ENCODE data around the gene MED29.

The MED29 gene

GRCh38 chr19:39425744-39426143 lies 34.6 kb downstream of the MED29 start:
- H3K27ac ChIP-seq, result no peak overlapping the region

DNA sequence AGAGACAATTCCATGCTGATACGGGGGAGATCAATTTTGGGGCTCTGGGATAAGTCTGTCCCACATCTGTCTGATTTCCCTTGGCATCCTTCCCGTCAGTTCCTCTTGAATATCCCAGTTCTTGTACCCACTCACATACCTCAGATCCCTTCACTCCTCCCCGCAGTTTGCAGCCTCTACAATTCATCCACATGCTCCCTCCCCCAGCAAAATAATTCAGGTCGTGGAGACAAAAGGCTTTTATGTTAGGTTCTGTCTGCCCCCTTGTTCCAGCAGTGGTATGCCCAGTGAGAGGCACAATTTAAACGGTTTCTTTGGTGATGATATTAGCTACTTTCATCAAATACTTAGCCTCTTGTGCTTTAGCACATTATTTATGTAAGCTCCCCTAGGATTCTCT lies 35.0 kb downstream of the MED29 start:
- DNase-seq, result no peak
- Histone ChIP-seq H3K4me3 (no peak overlapping the region), H3K4me1 (peaks cover 0 to 27% (median 16%) of the 10 kb centered on the region in 4 donors), H3K9me3 (no peaks in the 10 kb centered on the region), H3K36me3 (peaks cover 33 to 42% (median 34%) of the 10 kb centered on the region in 3 donors), H3K27me3 (no peaks in the 10 kb centered on the region), H3K27ac (no peak overlapping the region)
- intact Hi-C loops (cut with DNase I; ENCODE audit: low total_unique reads), result no loop called here
- TF ChIP-seq CTCF (IDR thresholded peaks at IDR 0.05), result no peak

More at GRCh38 chr19:39425744-39426143, 34.6 kb downstream of the MED29 start:
- H3K4me1 ChIP-seq, result peaks cover 0 to 27% (median 16%) of the 10 kb centered on the region in 4 donors
- peaks cover 37 to 45% (median 38%) of the 10 kb centered on the region in 3 donors for H3K36me3 ChIP-seq
- intact Hi-C loops (cut with DNase I; ENCODE audit: low total_unique reads), result no loop called here
- no peaks in the 10 kb centered on the region for H3K27me3 ChIP-seq
- TF ChIP-seq CTCF (IDR thresholded peaks at IDR 0.05), result no peak
- no peak overlapping the region for H3K4me3 ChIP-seq
- H3K9me3 ChIP-seq, result no peaks in the 10 kb centered on the region
- DNase-seq, result no peak

- DNase-seq, result no peak
- H3K9me3 ChIP-seq, result no peaks in the 10 kb centered on the region
- TF ChIP-seq CTCF (IDR thresholded peaks at IDR 0.05), result no peak
- peaks cover 0 to 27% (median 16%) of the 10 kb centered on the region in 4 donors for H3K4me1 ChIP-seq
- H3K36me3 ChIP-seq, result peaks cover 26 to 42% (median 38%) of the 10 kb centered on the region in 3 donors
- no peaks in the 10 kb centered on the region for H3K27me3 ChIP-seq
- intact Hi-C loops (cut with DNase I; ENCODE audit: low total_unique reads), result no loop called here
- H3K4me3 ChIP-seq, result no peak overlapping the region
- H3K27ac ChIP-seq, result peak overlapping the region; percentile 80 to 86
Measured at GRCh38 chr19:39427707-39428106, 36.5 kb downstream of the MED29 start.

GRCh38 chr19:39428283-39429112 lies 37.3 kb downstream of the MED29 start:
- intact Hi-C loops (cut with DNase I; ENCODE audit: low total_unique reads), result no loop called here
- H3K27me3 ChIP-seq, result no peaks in the 10 kb centered on the region
- TF ChIP-seq CTCF (IDR thresholded peaks at IDR 0.05), result no peak
- peak in 1 of 2 donors; percentile 81 for DNase-seq
- H3K9me3 ChIP-seq, result no peaks in the 10 kb centered on the region
- H3K4me3 ChIP-seq, result peak overlapping the region; percentile 5 to 23
- H3K4me1 ChIP-seq, result peaks cover 0 to 28% (median 16%) of the 10 kb centered on the region in 4 donors
- H3K27ac ChIP-seq, result peak overlapping the region; percentile 80 to 86
- H3K36me3 ChIP-seq, result peaks cover 26 to 42% (median 38%) of the 10 kb centered on the region in 3 donors

- DNase-seq, result peak in 1 of 2 donors; percentile 42
- peaks cover 24 to 36% (median 35%) of the 10 kb centered on the region in 3 donors for H3K36me3 ChIP-seq
- no peak overlapping the region for H3K4me3 ChIP-seq
- H3K27ac ChIP-seq, result peak overlapping the region; percentile 47 to 50
- intact Hi-C loops (cut with DNase I; ENCODE audit: low total_unique reads), result no loop called here
- TF ChIP-seq CTCF (IDR thresholded peaks at IDR 0.05), result no peak
- peaks cover 0 to 48% (median 31%) of the 10 kb centered on the region in 4 donors for H3K4me1 ChIP-seq
- H3K9me3 ChIP-seq, result no peaks in the 10 kb centered on the region
- H3K27me3 ChIP-seq, result no peaks in the 10 kb centered on the region
Measured at GRCh38 chr19:39430675-39431593, 39.8 kb downstream of the MED29 start.
